Suprapubic skin (tissue), 3 donors: ENCODE measurements around the gene NUTM2A.
"Not testable (repeated sequence)": the region's sequence is repeated elsewhere in the genome, so short reads cannot be mapped to it uniquely, and the experiment has no call there.

ENCODE experiments used
- CTCF ChIP-seq, 2 donors: fragments of 200-600 bp in 1 of 2; fragments of 450-650 bp in 1 of 2; sonication (generic) in 1 of 2; IDR thresholded peaks; one replicate each; pipeline ENCODE4 v1.5.1; 2016 to 2019; ENCODE audit warnings: antibody characterized with exemption in 2 of 2, mild to moderate bottlenecking in 1 of 2, moderate library complexity in 1 of 2
- EP300 ChIP-seq: sonication (generic); formaldehyde crosslinking; IDR thresholded peaks from one replicate; pipeline ENCODE4 v1.6.1; 2017; ENCODE audit warnings: antibody characterized with exemption
- POLR2A ChIP-seq, 2 donors: fragments of 450-650 bp; IDR thresholded peaks; one replicate each; pipeline ENCODE4 v1.6.1; 2017; ENCODE audit warnings: antibody characterized with exemption in 2 of 2, mild to moderate bottlenecking in 2 of 2, moderate library complexity in 2 of 2

GRCh38 chr10:87239346-87239808, 14.1 kb downstream of the NUTM2A start:
- not testable (repeated sequence) for TF ChIP-seq CTCF (IDR thresholded peaks at IDR 0.05); POLR2A (IDR thresholded peaks at IDR 0.05); EP300
